IMR-90 (cell line): ENCODE data around the gene GRIA4. TPM values are rescaled to one million over a fixed set of nuclear protein-coding genes. Genes with fewer than 3 reads are reported as not detected.

Experiments
- ATAC-seq: fragments of 200-7000 bp; cut with Tn5 transposase; 2 replicates; pipeline ENCODE4 v1.9.1; 2020; ENCODE audit warnings: low read depth, mild to moderate bottlenecking, moderate library complexity
- BruUV-seq: library from RNA; stranded (reverse); fragments of 400-500 nt; replicated peaks from 2 replicates; lab custom pipeline; 2021; lab: Mats Ljungman, UMichigan
- CTCF ChIA-PET: fragments of 300-600 bp; formaldehyde crosslinking; extraction: SDS; loops from one replicate; lab custom pipeline; 2021; ENCODE audit warnings: antibody characterized with exemption; lab: Yijun Ruan, JAX
- POLR2A ChIA-PET: fragments of 300-600 bp; sonication (Branson Sonifier 250); formaldehyde crosslinking; loops from one replicate; lab custom pipeline; 2022; ENCODE audit warnings: antibody characterized with exemption; ENCODE audit not compliant: unreplicated experiment; lab: Charles Lee
- DNase-seq: peaks from one replicate; pipeline ENCODE4 v3.0.0; 2013
- H2AFZ ChIP-seq: replicated peaks from 2 replicates; pipeline ENCODE3; 2013; ENCODE audit warnings: low read length, mild to moderate bottlenecking; ENCODE audit not compliant: poor library complexity
- H2AK5ac ChIP-seq: 2 replicates; pipeline ENCODE4 v1.6.1; 2013; ENCODE audit warnings: low read depth, low read length, inconsistent platforms
- H2AK9ac ChIP-seq: replicated peaks from 2 replicates; pipeline ENCODE3; 2013; ENCODE audit warnings: mild to moderate bottlenecking, low read depth, low read length, moderate library complexity; ENCODE audit not compliant: poor library complexity
- H2BK120ac ChIP-seq: 2 replicates; pipeline ENCODE4 v1.6.1; 2013; ENCODE audit warnings: low read depth, low read length, inconsistent platforms
- H2BK15ac ChIP-seq: 3 replicates; pipeline ENCODE4 v1.6.1; 2013; ENCODE audit warnings: low read depth, low read length, inconsistent platforms
- H2BK20ac ChIP-seq: 2 replicates; pipeline ENCODE4 v1.6.1; 2013; ENCODE audit warnings: low read depth, mild to moderate bottlenecking, inconsistent platforms, low read length, moderate library complexity
- H2BK5ac ChIP-seq: 2 replicates; pipeline ENCODE4 v1.6.1; 2013; ENCODE audit warnings: mild to moderate bottlenecking, low read depth, low read length, inconsistent platforms; ENCODE audit not compliant: poor library complexity, severe bottlenecking
- H3K14ac ChIP-seq: replicated peaks from 2 replicates; pipeline ENCODE4 v1.6.1; 2013; ENCODE audit warnings: low read depth, low read length, inconsistent platforms
- H3K18ac ChIP-seq: 2 replicates; pipeline ENCODE4 v1.6.1; 2013; ENCODE audit warnings: low read depth, low read length, control low read depth
- H3K23ac ChIP-seq: 2 replicates; pipeline ENCODE4 v1.6.1; 2013; ENCODE audit warnings: low read depth, low read length, inconsistent platforms
- H3K27ac ChIP-seq: 2 replicates; pipeline ENCODE4 v1.5.1; 2013; ENCODE audit warnings: mild to moderate bottlenecking, control low read depth, low read length; ENCODE audit not compliant: insufficient read depth
- H3K27me3 ChIP-seq: 2 replicates; pipeline ENCODE4 v1.6.1; 2013; ENCODE audit warnings: low read length; ENCODE audit not compliant: control insufficient read depth, insufficient read depth
- H3K36me3 ChIP-seq: 2 replicates; pipeline ENCODE4 v1.6.1; 2013; ENCODE audit warnings: low read length, mixed read lengths; ENCODE audit not compliant: control insufficient read depth, insufficient read depth
- H3K4ac ChIP-seq: 2 replicates; pipeline ENCODE4 v1.6.1; 2013; ENCODE audit warnings: low read depth, low read length, inconsistent platforms
- H3K4me1 ChIP-seq: 2 replicates; pipeline ENCODE4 v1.6.1; 2013; ENCODE audit warnings: low read length, mixed read lengths; ENCODE audit not compliant: control insufficient read depth, insufficient read depth
- H3K4me2 ChIP-seq: 2 replicates; pipeline ENCODE4 v1.6.1; 2013; ENCODE audit warnings: low read depth, mild to moderate bottlenecking, control low read depth, low read length, moderate library complexity
- H3K4me3 ChIP-seq: 2 replicates; pipeline ENCODE4 v1.5.1; 2013; ENCODE audit warnings: low read depth, mild to moderate bottlenecking, control low read depth, low read length, moderate library complexity; ENCODE audit not compliant: insufficient read depth
- H3K56ac ChIP-seq: 2 replicates; pipeline ENCODE4 v1.6.1; 2013; ENCODE audit warnings: low read length, inconsistent platforms; ENCODE audit not compliant: insufficient read depth; ENCODE audit errors: extremely low read depth
- H3K79me1 ChIP-seq, 2 experiments: 2 replicates each; pipeline ENCODE4 v1.6.1; 2013; ENCODE audit warnings: low read length in 2 of 2, inconsistent platforms in 1 of 2, low read depth in 1 of 2
- H3K9ac ChIP-seq: 2 replicates; pipeline ENCODE4 v1.6.1; 2013; ENCODE audit warnings: low read depth, low read length, control low read depth
- H3K9me1 ChIP-seq: 2 replicates; pipeline ENCODE4 v1.6.1; 2013; ENCODE audit warnings: low read length, inconsistent platforms; ENCODE audit not compliant: insufficient read depth
- H3K9me3 ChIP-seq: 2 replicates; pipeline ENCODE4 v1.6.1; 2013; ENCODE audit warnings: low read length; ENCODE audit not compliant: control insufficient read depth, insufficient read depth
- H4K20me1 ChIP-seq: 2 replicates; pipeline ENCODE4 v1.6.1; 2013; ENCODE audit warnings: low read length, inconsistent platforms; ENCODE audit not compliant: insufficient read depth
- H4K5ac ChIP-seq: 2 replicates; pipeline ENCODE4 v1.6.1; 2013; ENCODE audit warnings: mild to moderate bottlenecking, low read depth, low read length, control low read depth
- H4K8ac ChIP-seq, 2 experiments: 2 replicates each; pipeline ENCODE4 v1.6.1; 2013; ENCODE audit warnings: low read depth in 2 of 2, low read length in 2 of 2, control low read depth in 1 of 2, inconsistent platforms in 1 of 2
- H4K91ac ChIP-seq: 2 replicates; pipeline ENCODE4 v1.6.1; 2013; ENCODE audit warnings: low read depth, low read length, inconsistent platforms; ENCODE audit not compliant: insufficient read depth
- CEBPB ChIP-seq: IDR thresholded peaks from 2 replicates; pipeline ENCODE4 v1.6.1; 2012; ENCODE audit warnings: low read depth, low read length, improper control_type of control experiment
- CHD1 ChIP-seq: IDR thresholded peaks from 2 replicates; pipeline ENCODE4 v1.6.1; 2012; ENCODE audit warnings: low read depth, low read length, improper control_type of control experiment
- FOS ChIP-seq: fragments of 150-350 bp; IDR thresholded peaks from 2 replicates; pipeline ENCODE4 v1.6.1; 2016; ENCODE audit warnings: low read depth, low read length
- MAFK ChIP-seq: IDR thresholded peaks from 2 replicates; pipeline ENCODE4 v1.6.1; 2012; ENCODE audit warnings: low read depth, low read length, improper control_type of control experiment
- MAZ ChIP-seq: IDR thresholded peaks from 2 replicates; pipeline ENCODE4 v1.6.1; 2012; ENCODE audit warnings: low read depth, mild to moderate bottlenecking, low read length, improper control_type of control experiment, moderate library complexity, borderline replicate concordance
- MXI1 ChIP-seq: IDR thresholded peaks from 2 replicates; pipeline ENCODE4 v1.6.1; 2012; ENCODE audit warnings: low read depth, mild to moderate bottlenecking, low read length, moderate library complexity, borderline replicate concordance
- NFE2L2 ChIP-seq: fragments of 150-350 bp; IDR thresholded peaks from 2 replicates; pipeline ENCODE4 v1.6.1; 2016; ENCODE audit warnings: low read depth, mild to moderate bottlenecking, low read length
- POLR2A ChIP-seq: IDR thresholded peaks from 2 replicates; pipeline ENCODE4 v1.6.1; 2012; ENCODE audit warnings: mild to moderate bottlenecking, low read depth, low read length
- RFX5 ChIP-seq: IDR thresholded peaks from 2 replicates; pipeline ENCODE4 v1.8.0; 2012; ENCODE audit warnings: low read depth, mild to moderate bottlenecking, low read length, moderate library complexity
- WGBS, 2 experiments: methylation state at CpG; one replicate each; pipeline versions ENCODE4 v1.1.5 to v1.1.7; 2013; ENCODE audit warnings: missing lambda C conversion rate in 2 of 2; ENCODE audit not compliant: insufficient read length in 1 of 2; ENCODE audit errors: extremely low coverage in 2 of 2; 5-methylcytosine and 5-hydroxymethylcytosine counted together
- dilution Hi-C: fragments of 300-500 bp; cut with HindIII; formaldehyde crosslinking; loops from one replicate; pipeline ENCODE4 v1.14.3; 2018; ENCODE audit warnings: low sequenced_read_pairs; ENCODE audit not compliant: unreplicated experiment
- in situ Hi-C: fragments of 300-500 bp; cut with MboI; formaldehyde crosslinking; loops from 3 replicates; pipeline ENCODE4 v1.14.3; 2019; ENCODE audit warnings: low sequenced_read_pairs, inconsistent platforms, mixed read lengths
- intact Hi-C: fragments of 100-400 bp; cut with micrococcal nuclease; formaldehyde crosslinking; loops from 2 replicates; pipeline ENCODE4 v1.10.0; 2022
- polyA plus RNA-seq, 3 experiments: library from polyadenylated mRNA; depleted of rRNA; stranded (reverse); fragments of >200 nt; gene quantifications; 2 replicates each; pipeline ENCODE4 v1.2.3, GENCODE V29; 2012; ENCODE audit warnings: low replicate concordance in 1 of 3
- total RNA-seq: library from RNA; depleted of rRNA; stranded (reverse); fragments of >200 nt; gene quantifications from 2 replicates; pipeline ENCODE4 v1.2.3, GENCODE V29; 2012
- TF ChIP-seq, protein P1 (sequence below): fragments of 150-350 bp; IDR thresholded peaks from 2 replicates; pipeline ENCODE4 v1.6.1; 2017; ENCODE audit warnings: mild to moderate bottlenecking, antibody characterized with exemption, low read length, low read depth
- TF ChIP-seq, protein P2 (sequence below): fragments of 150-350 bp; IDR thresholded peaks from 2 replicates; pipeline ENCODE4 v1.6.1; 2016; ENCODE audit warnings: low read depth, mild to moderate bottlenecking, low read length, moderate library complexity, borderline replicate concordance
- TF ChIP-seq, protein P3 (sequence below): conservative IDR thresholded peaks from 2 replicates; pipeline ENCODE4 v1.5.1; 2012; ENCODE audit warnings: mild to moderate bottlenecking, low read depth, low read length, improper control_type of control experiment

The GRIA4 gene
- total and polyA plus RNA-seq, 2 of the 4 experiments (the other 2 are of a cell fraction), result 0.36 to 1.0 TPM

DNA sequence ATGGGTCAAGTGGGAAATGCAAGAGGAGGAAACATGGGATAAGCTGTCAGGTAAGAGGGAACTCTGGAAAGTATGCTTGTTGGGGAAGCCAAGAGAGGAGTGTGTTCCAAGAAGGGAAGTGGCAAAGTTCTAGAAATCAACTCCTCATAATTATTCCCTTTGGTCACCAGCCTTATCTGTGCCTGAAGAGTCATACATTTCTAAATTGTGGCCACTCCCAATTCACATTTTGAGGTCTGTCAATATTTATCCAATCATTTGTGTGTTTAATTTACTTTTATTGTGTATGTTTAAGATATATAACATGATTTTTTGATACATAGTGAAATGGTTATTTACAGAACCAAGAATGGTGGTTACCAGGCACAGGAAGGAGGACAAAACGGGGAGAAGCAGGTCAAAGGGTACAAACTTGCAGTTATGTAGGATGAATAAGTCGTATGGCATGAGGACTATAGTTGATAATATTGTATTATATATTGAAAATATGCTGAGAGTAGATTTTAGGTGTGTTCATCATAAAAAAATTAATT is 131.7 kb downstream of the GRIA4 start:
- Histone ChIP-seq H2BK20ac (no peak overlapping the region), H3K18ac (no peak overlapping the region), H3K36me3 (no peaks in the 10 kb centered on the region), H2AK9ac (no peak overlapping the region), H3K4ac (no peak overlapping the region), H3K4me2 (no peak overlapping the region), H3K9ac (no peak overlapping the region), H3K4me1 (no peaks in the 10 kb centered on the region), H4K5ac (no peak overlapping the region), H4K91ac (no peak overlapping the region), H2AK5ac (no peak overlapping the region), H3K27ac (no peak overlapping the region), H3K9me3 (no peaks in the 10 kb centered on the region), H2BK120ac (no peak overlapping the region), H3K27me3 (no peaks in the 10 kb centered on the region), H3K79me1 (no peaks in the 10 kb centered on the region), H3K56ac (no peak overlapping the region), H3K9me1 (no peaks in the 10 kb centered on the region), H3K23ac (no peak overlapping the region), H3K14ac (no peak overlapping the region), H2AFZ (no peak overlapping the region), H4K8ac (no peak overlapping the region), H3K4me3 (no peak overlapping the region), H2BK5ac (no peak overlapping the region), H2BK15ac (no peak overlapping the region), H4K20me1 (no peaks in the 10 kb centered on the region)
- in situ Hi-C loops (no loop called here), intact Hi-C loops (no loop called here), dilution Hi-C loops (no loop called here)
- no CpG with 5 or more reads among the region's 2 CpGs for WGBS, 2 experiments
- ATAC-seq (no peak), DNase-seq (no peak)
- POLR2A ChIA-PET, result no interaction called here
- CTCF ChIA-PET, result no interaction called here
- no TSS peak for BruUV-seq
- no peak for TF ChIP-seq MAZ
- TF ChIP-seq RFX5, result no peak
- no peak for TF ChIP-seq MXI1
- TF ChIP-seq POLR2A, result no peak
- TF ChIP-seq FOS, result no peak
- TF ChIP-seq, protein P1, sequence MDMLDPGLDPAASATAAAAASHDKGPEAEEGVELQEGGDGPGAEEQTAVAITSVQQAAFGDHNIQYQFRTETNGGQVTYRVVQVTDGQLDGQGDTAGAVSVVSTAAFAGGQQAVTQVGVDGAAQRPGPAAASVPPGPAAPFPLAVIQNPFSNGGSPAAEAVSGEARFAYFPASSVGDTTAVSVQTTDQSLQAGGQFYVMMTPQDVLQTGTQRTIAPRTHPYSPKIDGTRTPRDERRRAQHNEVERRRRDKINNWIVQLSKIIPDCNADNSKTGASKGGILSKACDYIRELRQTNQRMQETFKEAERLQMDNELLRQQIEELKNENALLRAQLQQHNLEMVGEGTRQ, result no peak
- TF ChIP-seq, protein P2, sequence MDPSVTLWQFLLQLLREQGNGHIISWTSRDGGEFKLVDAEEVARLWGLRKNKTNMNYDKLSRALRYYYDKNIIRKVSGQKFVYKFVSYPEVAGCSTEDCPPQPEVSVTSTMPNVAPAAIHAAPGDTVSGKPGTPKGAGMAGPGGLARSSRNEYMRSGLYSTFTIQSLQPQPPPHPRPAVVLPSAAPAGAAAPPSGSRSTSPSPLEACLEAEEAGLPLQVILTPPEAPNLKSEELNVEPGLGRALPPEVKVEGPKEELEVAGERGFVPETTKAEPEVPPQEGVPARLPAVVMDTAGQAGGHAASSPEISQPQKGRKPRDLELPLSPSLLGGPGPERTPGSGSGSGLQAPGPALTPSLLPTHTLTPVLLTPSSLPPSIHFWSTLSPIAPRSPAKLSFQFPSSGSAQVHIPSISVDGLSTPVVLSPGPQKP, result no peak
- no peak for TF ChIP-seq CEBPB
- TF ChIP-seq CHD1, result no peak
- TF ChIP-seq NFE2L2, result no peak
- no peak for TF ChIP-seq MAFK
- TF ChIP-seq, protein P3, sequence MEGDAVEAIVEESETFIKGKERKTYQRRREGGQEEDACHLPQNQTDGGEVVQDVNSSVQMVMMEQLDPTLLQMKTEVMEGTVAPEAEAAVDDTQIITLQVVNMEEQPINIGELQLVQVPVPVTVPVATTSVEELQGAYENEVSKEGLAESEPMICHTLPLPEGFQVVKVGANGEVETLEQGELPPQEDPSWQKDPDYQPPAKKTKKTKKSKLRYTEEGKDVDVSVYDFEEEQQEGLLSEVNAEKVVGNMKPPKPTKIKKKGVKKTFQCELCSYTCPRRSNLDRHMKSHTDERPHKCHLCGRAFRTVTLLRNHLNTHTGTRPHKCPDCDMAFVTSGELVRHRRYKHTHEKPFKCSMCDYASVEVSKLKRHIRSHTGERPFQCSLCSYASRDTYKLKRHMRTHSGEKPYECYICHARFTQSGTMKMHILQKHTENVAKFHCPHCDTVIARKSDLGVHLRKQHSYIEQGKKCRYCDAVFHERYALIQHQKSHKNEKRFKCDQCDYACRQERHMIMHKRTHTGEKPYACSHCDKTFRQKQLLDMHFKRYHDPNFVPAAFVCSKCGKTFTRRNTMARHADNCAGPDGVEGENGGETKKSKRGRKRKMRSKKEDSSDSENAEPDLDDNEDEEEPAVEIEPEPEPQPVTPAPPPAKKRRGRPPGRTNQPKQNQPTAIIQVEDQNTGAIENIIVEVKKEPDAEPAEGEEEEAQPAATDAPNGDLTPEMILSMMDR, result no peak
